Neural progenitor cell (in vitro differentiated cells): ENCODE data around the gene CXCL6.

Source experiments
- EZH2 ChIP-seq: fragments of 200-600 bp; sonication (generic); IDR thresholded peaks from 2 replicates; pipeline ENCODE4 v1.6.1; 2017; ENCODE audit warnings: antibody characterized with exemption, mild to moderate bottlenecking, moderate library complexity
- TF ChIP-seq, protein P1 (sequence below): fragments of 200-600 bp; sonication (generic); IDR thresholded peaks from 2 replicates; pipeline ENCODE4 v1.5.1; 2017; ENCODE audit warnings: antibody characterized with exemption, mild to moderate bottlenecking

- TF ChIP-seq, protein P1, sequence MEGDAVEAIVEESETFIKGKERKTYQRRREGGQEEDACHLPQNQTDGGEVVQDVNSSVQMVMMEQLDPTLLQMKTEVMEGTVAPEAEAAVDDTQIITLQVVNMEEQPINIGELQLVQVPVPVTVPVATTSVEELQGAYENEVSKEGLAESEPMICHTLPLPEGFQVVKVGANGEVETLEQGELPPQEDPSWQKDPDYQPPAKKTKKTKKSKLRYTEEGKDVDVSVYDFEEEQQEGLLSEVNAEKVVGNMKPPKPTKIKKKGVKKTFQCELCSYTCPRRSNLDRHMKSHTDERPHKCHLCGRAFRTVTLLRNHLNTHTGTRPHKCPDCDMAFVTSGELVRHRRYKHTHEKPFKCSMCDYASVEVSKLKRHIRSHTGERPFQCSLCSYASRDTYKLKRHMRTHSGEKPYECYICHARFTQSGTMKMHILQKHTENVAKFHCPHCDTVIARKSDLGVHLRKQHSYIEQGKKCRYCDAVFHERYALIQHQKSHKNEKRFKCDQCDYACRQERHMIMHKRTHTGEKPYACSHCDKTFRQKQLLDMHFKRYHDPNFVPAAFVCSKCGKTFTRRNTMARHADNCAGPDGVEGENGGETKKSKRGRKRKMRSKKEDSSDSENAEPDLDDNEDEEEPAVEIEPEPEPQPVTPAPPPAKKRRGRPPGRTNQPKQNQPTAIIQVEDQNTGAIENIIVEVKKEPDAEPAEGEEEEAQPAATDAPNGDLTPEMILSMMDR: no peak
- no peak for TF ChIP-seq EZH2
Observed at GRCh38 chr4:73851293-73851692, 14.8 kb downstream of the CXCL6 start.
